ENCODE data around the gene CDH1. TPM values are rescaled to one million over a fixed set of nuclear protein-coding genes. Genes with fewer than 3 reads are reported as not detected.
"Not testable (repeated sequence)": the region's sequence is repeated elsewhere in the genome, so short reads cannot be mapped to it uniquely, and the experiment has no call there.

Gene CDH1
- total and polyA plus RNA-seq, 3 experiments from 2014 or later, result 0.18 to 0.94 (median 0.37) TPM

GRCh38 chr16:68823401-68824135 is 86.5 kb downstream of the CDH1 start:
- no peaks in the 10 kb centered on the region for H3K9me3 Mint-ChIP-seq
- no peaks in the 10 kb centered on the region for H3K4me1 ChIP-seq (ENCODE audit: insufficient read depth, low read length)
- no peaks in the 10 kb centered on the region for H3K9me3 ChIP-seq (ENCODE audit: low read length)
- H3K4me3 Mint-ChIP-seq, result no peak overlapping the region
- H3K27me3 Mint-ChIP-seq, result peaks cover 0 to 4% of the 10 kb centered on the region in 2 donors
- H3K27me3 ChIP-seq (ENCODE audit: insufficient read depth, low read length, poor library complexity, severe bottlenecking), result no peaks in the 10 kb centered on the region
- H3K4me1 Mint-ChIP-seq, result no peaks in the 10 kb centered on the region
- no peak overlapping the region for H3K4me3 ChIP-seq (ENCODE audit: low read length)
- no peak overlapping the region for H3K27ac Mint-ChIP-seq
- H3K36me3 Mint-ChIP-seq, result no peaks in the 10 kb centered on the region
- no peak overlapping the region for H3K27ac ChIP-seq (ENCODE audit: low read depth, low read length)
- ChIA-PET POLR2A (no interaction called here), CTCF (interaction anchor here (0.6 kb wide), 1 partner anchor 313 kb away, joined by 3 read pairs; no protein-coding TSS in a partner anchor)
- no peaks in the 10 kb centered on the region for H3K36me3 ChIP-seq (ENCODE audit: insufficient read depth, low read length)
- DNase-seq, result no peak

- CTCF ChIA-PET, result no interaction called here
- Mint-ChIP-seq H3K36me3 (no peaks in the 10 kb centered on the region), H3K27me3 (peaks cover 0 to 4% of the 10 kb centered on the region in 2 donors), H3K4me1 (no peaks in the 10 kb centered on the region), H3K27ac (no peak overlapping the region), H3K4me3 (no peak overlapping the region), H3K9me3 (no peaks in the 10 kb centered on the region)
- Histone ChIP-seq H3K4me3 (ENCODE audit: low read length) (no peak overlapping the region), H3K27ac (ENCODE audit: low read depth, low read length) (no peak overlapping the region), H3K4me1 (ENCODE audit: insufficient read depth, low read length) (no peaks in the 10 kb centered on the region), H3K9me3 (ENCODE audit: low read length) (no peaks in the 10 kb centered on the region), H3K27me3 (ENCODE audit: insufficient read depth, low read length, poor library complexity, severe bottlenecking) (no peaks in the 10 kb centered on the region), H3K36me3 (ENCODE audit: insufficient read depth, low read length) (no peaks in the 10 kb centered on the region)
- POLR2A ChIA-PET, result no interaction called here
- DNase-seq, result no peak
Measured at GRCh38 chr16:68825427-68825826, 88.3 kb downstream of the CDH1 start.

GRCh38 chr16:68826652-68827051 is 89.6 kb downstream of the CDH1 start:
- DNase-seq, result no peak
- Histone ChIP-seq H3K4me3 (ENCODE audit: low read length) (no peak overlapping the region), H3K4me1 (ENCODE audit: insufficient read depth, low read length) (no peaks in the 10 kb centered on the region), H3K27ac (ENCODE audit: low read depth, low read length) (no peak overlapping the region), H3K36me3 (ENCODE audit: insufficient read depth, low read length) (no peaks in the 10 kb centered on the region), H3K9me3 (ENCODE audit: low read length) (no peaks in the 10 kb centered on the region), H3K27me3 (ENCODE audit: insufficient read depth, low read length, poor library complexity, severe bottlenecking) (no peaks in the 10 kb centered on the region)
- H3K36me3 Mint-ChIP-seq, result no peaks in the 10 kb centered on the region
- H3K9me3 Mint-ChIP-seq, result no peaks in the 10 kb centered on the region
- no peaks in the 10 kb centered on the region for H3K4me1 Mint-ChIP-seq
- no peak overlapping the region for H3K27ac Mint-ChIP-seq
- ChIA-PET POLR2A (no interaction called here), CTCF (no interaction called here)
- H3K27me3 Mint-ChIP-seq, result peaks cover 0 to 4% of the 10 kb centered on the region in 2 donors
- no peak overlapping the region for H3K4me3 Mint-ChIP-seq

DNA sequence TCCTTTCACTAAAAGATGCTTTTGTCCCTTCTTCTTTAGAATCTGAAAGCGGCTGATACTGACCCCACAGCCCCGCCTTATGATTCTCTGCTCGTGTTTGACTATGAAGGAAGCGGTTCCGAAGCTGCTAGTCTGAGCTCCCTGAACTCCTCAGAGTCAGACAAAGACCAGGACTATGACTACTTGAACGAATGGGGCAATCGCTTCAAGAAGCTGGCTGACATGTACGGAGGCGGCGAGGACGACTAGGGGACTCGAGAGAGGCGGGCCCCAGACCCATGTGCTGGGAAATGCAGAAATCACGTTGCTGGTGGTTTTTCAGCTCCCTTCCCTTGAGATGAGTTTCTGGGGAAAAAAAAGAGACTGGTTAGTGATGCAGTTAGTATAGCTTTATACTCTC is 96.2 kb downstream of the CDH1 start:
- Mint-ChIP-seq H3K27ac (no peak overlapping the region), H3K4me1 (no peaks in the 10 kb centered on the region), H3K36me3 (no peaks in the 10 kb centered on the region), H3K4me3 (no peak overlapping the region), H3K27me3 (peaks cover 4 to 7% of the 10 kb centered on the region in 2 donors), H3K9me3 (no peaks in the 10 kb centered on the region)
- no peaks in the 10 kb centered on the region for H3K36me3 ChIP-seq (ENCODE audit: insufficient read depth, low read length)
- no peaks in the 10 kb centered on the region for H3K27me3 ChIP-seq (ENCODE audit: insufficient read depth, low read length, poor library complexity, severe bottlenecking)
- H3K4me3 ChIP-seq (ENCODE audit: low read length), result no peak overlapping the region
- no peak overlapping the region for H3K27ac ChIP-seq (ENCODE audit: low read depth, low read length)
- ChIA-PET POLR2A (no interaction called here), CTCF (no interaction called here)
- H3K4me1 ChIP-seq (ENCODE audit: insufficient read depth, low read length), result no peaks in the 10 kb centered on the region
- H3K9me3 ChIP-seq (ENCODE audit: low read length), result no peaks in the 10 kb centered on the region
- no peak for DNase-seq

- Mint-ChIP-seq H3K9me3 (no peaks in the 10 kb centered on the region), H3K36me3 (no peaks in the 10 kb centered on the region), H3K27me3 (peaks cover 4 to 7% of the 10 kb centered on the region in 2 donors), H3K27ac (no peak overlapping the region), H3K4me1 (no peaks in the 10 kb centered on the region), H3K4me3 (no peak overlapping the region)
- Histone ChIP-seq H3K4me3 (ENCODE audit: low read length) (no peak overlapping the region), H3K4me1 (ENCODE audit: insufficient read depth, low read length) (no peaks in the 10 kb centered on the region), H3K36me3 (ENCODE audit: insufficient read depth, low read length) (no peaks in the 10 kb centered on the region), H3K9me3 (ENCODE audit: low read length) (no peaks in the 10 kb centered on the region), H3K27me3 (ENCODE audit: insufficient read depth, low read length, poor library complexity, severe bottlenecking) (no peaks in the 10 kb centered on the region), H3K27ac (ENCODE audit: low read depth, low read length) (no peak overlapping the region)
- no peak for DNase-seq
- ChIA-PET CTCF (interaction anchor here (1.1 to 1.5 kb wide), 2 partner anchors 12 to 55 kb away, joined by 3 read pairs; no protein-coding TSS in a partner anchor), POLR2A (no interaction called here)
Measured at GRCh38 chr16:68834550-68834949, 97.5 kb downstream of the CDH1 start.

DNA sequence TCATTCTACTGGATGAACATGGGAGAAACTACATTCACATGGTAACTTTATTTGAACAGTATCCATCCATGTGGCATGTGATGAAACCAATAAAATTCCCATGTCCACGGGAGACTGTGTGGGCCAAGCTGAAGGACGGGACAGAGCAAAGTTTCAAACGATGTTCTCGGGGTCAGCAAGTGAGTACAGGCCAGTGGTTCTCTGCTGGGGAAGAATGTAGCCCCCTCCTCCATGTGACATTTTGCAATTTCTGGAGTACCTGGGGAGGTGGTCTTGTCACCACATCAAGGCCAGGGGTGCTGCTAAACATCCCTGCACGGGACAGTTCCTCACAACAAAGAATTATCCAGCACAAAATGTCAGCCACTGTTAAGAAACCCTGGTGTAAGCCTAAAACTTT is 98.9 kb downstream of the CDH1 start:
- ChIA-PET POLR2A (no interaction called here), CTCF (no interaction called here)
- Histone ChIP-seq H3K36me3 (ENCODE audit: insufficient read depth, low read length) (no peaks in the 10 kb centered on the region), H3K9me3 (ENCODE audit: low read length) (no peaks in the 10 kb centered on the region), H3K27me3 (ENCODE audit: insufficient read depth, low read length, poor library complexity, severe bottlenecking) (no peaks in the 10 kb centered on the region), H3K27ac (ENCODE audit: low read depth, low read length) (no peak overlapping the region), H3K4me3 (ENCODE audit: low read length) (no peak overlapping the region), H3K4me1 (ENCODE audit: insufficient read depth, low read length) (no peaks in the 10 kb centered on the region)
- Mint-ChIP-seq H3K27ac (no peak overlapping the region), H3K36me3 (no peaks in the 10 kb centered on the region), H3K9me3 (no peaks in the 10 kb centered on the region), H3K4me1 (no peaks in the 10 kb centered on the region), H3K4me3 (no peak overlapping the region), H3K27me3 (peaks cover 4 to 7% of the 10 kb centered on the region in 2 donors)
- DNase-seq, result no peak

- H3K4me1 ChIP-seq (ENCODE audit: insufficient read depth, low read length), result peaks cover 11% of the 10 kb centered on the region
- CTCF ChIA-PET, result no interaction called here
Measured at GRCh38 chr16:68839831-68840230, 102.7 kb downstream of the CDH1 start.

DNA sequence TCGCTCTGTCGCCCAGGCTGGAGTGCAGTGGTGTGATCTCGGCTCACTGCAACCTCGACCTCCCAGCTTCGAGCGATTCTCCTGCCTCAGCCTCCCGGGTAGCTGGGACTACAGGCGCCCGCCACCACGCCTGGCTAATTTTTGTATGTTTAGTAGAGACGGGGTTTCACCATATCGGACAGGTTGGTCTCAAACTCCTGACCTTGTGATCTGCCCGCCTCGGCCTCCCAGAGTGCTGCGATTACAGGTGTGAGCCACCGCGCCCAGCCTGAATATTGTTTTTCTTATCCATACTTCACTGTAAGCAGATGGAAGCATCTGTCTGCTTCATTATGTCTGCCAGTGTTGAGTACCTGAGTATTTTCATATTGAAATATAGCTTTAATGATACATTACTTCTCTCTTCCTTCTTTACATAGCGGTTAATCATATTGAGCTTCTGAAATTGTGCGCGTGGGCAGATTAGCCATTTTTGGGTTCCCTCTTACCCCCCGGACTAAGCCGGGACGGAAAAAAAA is 105.9 kb downstream of the CDH1 start:
- not testable (repeated sequence) for DNase-seq
- POLR2A ChIA-PET, result interaction anchor here (0.6 kb wide), 1 partner anchor 145 kb away, joined by 3 read pairs; no protein-coding TSS in a partner anchor

More at GRCh38 chr16:68839831-68840230, 102.7 kb downstream of the CDH1 start:
- Mint-ChIP-seq H3K27ac (no peak overlapping the region), H3K4me1 (peaks cover 12 to 16% (median 15%) of the 10 kb centered on the region in 3 donors), H3K4me3 (peak overlapping the region in 1 of 7 donors; percentile 64), H3K27me3 (peaks cover 0 to 4% of the 10 kb centered on the region in 2 donors), H3K9me3 (no peaks in the 10 kb centered on the region), H3K36me3 (peaks cover 0 to 7% (median 0%) of the 10 kb centered on the region in 3 donors)
- no peak for DNase-seq
- POLR2A ChIA-PET, result no interaction called here
- no peak overlapping the region for H3K4me3 ChIP-seq (ENCODE audit: low read length)
- no peaks in the 10 kb centered on the region for H3K9me3 ChIP-seq (ENCODE audit: low read length)
- H3K36me3 ChIP-seq (ENCODE audit: insufficient read depth, low read length), result no peaks in the 10 kb centered on the region
- no peaks in the 10 kb centered on the region for H3K27me3 ChIP-seq (ENCODE audit: insufficient read depth, low read length, poor library complexity, severe bottlenecking)
- H3K27ac ChIP-seq (ENCODE audit: low read depth, low read length), result no peak overlapping the region

More for the DNA sequence above, 105.9 kb downstream of the CDH1 start:
- CTCF ChIA-PET, result interaction anchor here (0.8 to 3.4 kb wide), 4 partner anchors 280 to 322 kb away, joined by 3 to 12 read pairs (median 4); no protein-coding TSS in a partner anchor
- not testable (repeated sequence) for H3K9me3 Mint-ChIP-seq; H3K9me3 ChIP-seq (ENCODE audit: low read length); H3K27me3 ChIP-seq (ENCODE audit: insufficient read depth, low read length, poor library complexity, severe bottlenecking); H3K27me3 Mint-ChIP-seq; H3K36me3 ChIP-seq (ENCODE audit: insufficient read depth, low read length)
- peak overlapping the region; percentile 91 for H3K4me3 ChIP-seq (ENCODE audit: low read length)
- peak overlapping the region; percentile 82 for H3K27ac ChIP-seq (ENCODE audit: low read depth, low read length)
- peak overlapping the region; percentile 32 to 98 (median 91) for H3K27ac Mint-ChIP-seq
- H3K4me3 Mint-ChIP-seq, result peak overlapping the region; percentile 77 to 98 (median 85)
- H3K36me3 Mint-ChIP-seq, result peaks cover 0 to 12% (median 4%) of the 10 kb centered on the region in 3 donors
- peaks cover 20% of the 10 kb centered on the region for H3K4me1 ChIP-seq (ENCODE audit: insufficient read depth, low read length)
- peaks cover 26 to 35% (median 35%) of the 10 kb centered on the region in 3 donors for H3K4me1 Mint-ChIP-seq
